Duodenal mucosa (tissue), 2 donors: ENCODE data around the gene TBATA.

Experiments
- H3K27ac ChIP-seq: one replicate; pipeline ENCODE4 v1.7.0; 2013; ENCODE audit warnings: low read depth, low read length
- H3K27me3 ChIP-seq, 2 donors: one replicate each; pipeline ENCODE4 v1.7.0; 2013; ENCODE audit warnings: low read length in 2 of 2, control low read depth in 1 of 2; ENCODE audit not compliant: insufficient read depth in 2 of 2, control insufficient read depth in 1 of 2
- H3K36me3 ChIP-seq, 2 donors: one replicate each; pipeline ENCODE4 v1.7.0; 2013; ENCODE audit warnings: low read length in 2 of 2, control low read depth in 1 of 2; ENCODE audit not compliant: insufficient read depth in 2 of 2, control insufficient read depth in 1 of 2
- H3K4me1 ChIP-seq, 2 donors: one replicate each; pipeline ENCODE4 v1.7.0; 2013; ENCODE audit warnings: low read length in 2 of 2, control low read depth in 1 of 2; ENCODE audit not compliant: insufficient read depth in 2 of 2, control insufficient read depth in 1 of 2
- H3K4me3 ChIP-seq, 2 donors: one replicate each; pipeline ENCODE4 v1.7.0; 2013; ENCODE audit warnings: low read length in 2 of 2, low read depth in 1 of 2
- H3K9ac ChIP-seq, 2 donors: one replicate each; pipeline ENCODE4 v1.7.0; 2013; ENCODE audit warnings: low read length in 2 of 2, low read depth in 1 of 2
- H3K9me3 ChIP-seq, 2 donors: one replicate each; pipeline ENCODE4 v1.7.0; 2013; ENCODE audit warnings: low read length in 2 of 2, control low read depth in 1 of 2; ENCODE audit not compliant: control insufficient read depth in 1 of 2

The TBATA gene

GRCh38 chr10:70791386-70792039, 6.3 kb upstream of the TBATA start:
- H3K36me3 ChIP-seq, result no peaks in the 10 kb centered on the region
- H3K4me3 ChIP-seq, result no peak overlapping the region
- H3K9ac ChIP-seq, result no peak overlapping the region
- H3K27ac ChIP-seq, result no peak overlapping the region
- no peaks in the 10 kb centered on the region for H3K9me3 ChIP-seq
- H3K4me1 ChIP-seq, result no peaks in the 10 kb centered on the region
- no peaks in the 10 kb centered on the region for H3K27me3 ChIP-seq

- no peak overlapping the region for H3K9ac ChIP-seq
- no peaks in the 10 kb centered on the region for H3K4me1 ChIP-seq
- no peaks in the 10 kb centered on the region for H3K9me3 ChIP-seq
- H3K27ac ChIP-seq, result no peak overlapping the region
- peaks cover 0 to 4% of the 10 kb centered on the region in 2 donors for H3K27me3 ChIP-seq
- H3K36me3 ChIP-seq, result no peaks in the 10 kb centered on the region
- H3K4me3 ChIP-seq, result no peak overlapping the region
Observed at GRCh38 chr10:70786799-70787415, 1.7 kb upstream of the TBATA start.

DNA sequence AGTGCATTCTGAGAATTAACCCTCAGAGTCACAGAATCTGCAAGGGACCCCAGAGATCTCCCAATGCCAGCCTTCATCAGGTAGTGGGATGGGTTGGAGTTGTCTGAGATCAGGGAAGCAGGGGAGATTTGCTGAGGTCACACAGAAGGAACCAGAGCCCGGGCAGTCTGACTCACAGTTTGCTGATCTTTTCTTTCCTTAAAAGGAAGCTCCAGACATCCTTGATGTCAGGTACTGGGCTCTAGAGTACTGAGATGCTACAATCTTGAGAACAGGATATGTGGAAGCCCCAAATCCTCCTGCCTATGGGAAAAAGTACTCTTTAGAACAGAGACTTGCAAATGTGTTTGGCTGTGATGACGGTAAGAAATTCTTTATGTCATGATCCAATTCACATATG, 706 bp downstream of the TBATA start:
- Histone ChIP-seq H3K4me3 (no peak overlapping the region), H3K36me3 (no peaks in the 10 kb centered on the region), H3K27me3 (peaks cover 0 to 4% of the 10 kb centered on the region in 2 donors), H3K27ac (no peak overlapping the region), H3K9me3 (no peaks in the 10 kb centered on the region), H3K9ac (no peak overlapping the region), H3K4me1 (no peaks in the 10 kb centered on the region)

- H3K27ac ChIP-seq, result no peak overlapping the region
- H3K9me3 ChIP-seq, result no peaks in the 10 kb centered on the region
- no peak overlapping the region for H3K4me3 ChIP-seq
- H3K36me3 ChIP-seq, result no peaks in the 10 kb centered on the region
- peaks cover 0 to 4% of the 10 kb centered on the region in 2 donors for H3K27me3 ChIP-seq
- H3K4me1 ChIP-seq, result no peaks in the 10 kb centered on the region
- no peak overlapping the region for H3K9ac ChIP-seq
Observed at GRCh38 chr10:70784016-70784415, 1.2 kb downstream of the TBATA start.

DNA sequence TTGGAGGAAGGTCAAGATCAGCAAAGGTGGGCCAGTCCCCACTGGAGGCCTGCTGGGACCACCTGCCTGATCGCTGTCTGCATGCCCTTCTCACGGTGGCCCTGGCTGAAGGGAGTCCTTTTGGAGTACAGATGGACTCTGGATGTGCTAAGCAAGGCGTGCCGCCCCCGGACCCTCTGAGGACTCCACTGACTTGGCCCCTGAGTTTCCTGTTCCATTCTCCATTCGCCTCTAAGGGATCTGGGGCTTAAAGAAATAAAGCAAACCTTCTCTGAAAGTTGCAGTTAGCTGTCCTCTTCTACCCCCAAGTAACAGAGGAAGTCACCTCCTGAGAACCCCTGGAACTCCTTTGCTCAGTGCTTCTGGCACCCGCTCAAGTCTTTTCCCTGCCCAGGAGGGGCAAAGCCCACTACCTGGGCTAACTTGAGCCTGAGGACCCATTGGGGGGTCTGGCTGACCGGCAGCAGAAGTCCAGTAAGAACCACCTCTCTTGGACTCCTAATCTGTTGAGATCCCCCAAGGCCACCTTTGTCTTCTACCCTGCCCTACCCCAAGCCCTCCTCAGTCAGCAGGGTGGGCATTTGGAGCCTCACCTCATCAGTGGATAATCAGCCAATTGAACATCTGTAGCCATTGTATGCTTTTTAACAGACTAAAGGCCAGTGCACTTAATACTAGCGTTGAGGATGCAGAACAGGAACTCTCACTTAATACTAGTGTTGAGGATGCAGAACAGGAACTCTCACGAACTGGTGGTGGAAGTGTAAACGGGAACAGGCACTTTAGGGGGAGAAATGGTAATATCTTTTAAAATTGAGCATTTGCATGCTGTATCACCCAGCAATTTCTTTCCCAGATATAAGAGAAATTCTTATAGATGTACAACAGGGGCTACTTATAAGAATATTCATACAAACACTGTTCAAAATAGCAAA, 2.2 kb downstream of the TBATA start:
- H3K36me3 ChIP-seq, result no peaks in the 10 kb centered on the region
- no peaks in the 10 kb centered on the region for H3K4me1 ChIP-seq
- no peak overlapping the region for H3K9ac ChIP-seq

GRCh38 chr10:70782086-70782745, 3.0 kb downstream of the TBATA start:
- no peak overlapping the region for H3K27ac ChIP-seq
- H3K9ac ChIP-seq, result no peak overlapping the region
- H3K27me3 ChIP-seq, result peaks cover 0 to 4% of the 10 kb centered on the region in 2 donors
- H3K4me1 ChIP-seq, result no peaks in the 10 kb centered on the region
- H3K36me3 ChIP-seq, result no peaks in the 10 kb centered on the region
- H3K9me3 ChIP-seq, result no peaks in the 10 kb centered on the region
- no peak overlapping the region for H3K4me3 ChIP-seq

More for the DNA sequence above, 2.2 kb downstream of the TBATA start:
- Histone ChIP-seq H3K4me3 (no peak overlapping the region), H3K9me3 (no peaks in the 10 kb centered on the region), H3K27ac (no peak overlapping the region), H3K27me3 (peaks cover 0 to 4% of the 10 kb centered on the region in 2 donors)

- Histone ChIP-seq H3K27ac (no peak overlapping the region), H3K4me3 (no peak overlapping the region), H3K36me3 (no peaks in the 10 kb centered on the region), H3K9ac (no peak overlapping the region), H3K4me1 (no peaks in the 10 kb centered on the region), H3K9me3 (no peaks in the 10 kb centered on the region), H3K27me3 (peaks cover 0 to 4% of the 10 kb centered on the region in 2 donors)
Observed at GRCh38 chr10:70781461-70782051, 3.6 kb downstream of the TBATA start.

DNA sequence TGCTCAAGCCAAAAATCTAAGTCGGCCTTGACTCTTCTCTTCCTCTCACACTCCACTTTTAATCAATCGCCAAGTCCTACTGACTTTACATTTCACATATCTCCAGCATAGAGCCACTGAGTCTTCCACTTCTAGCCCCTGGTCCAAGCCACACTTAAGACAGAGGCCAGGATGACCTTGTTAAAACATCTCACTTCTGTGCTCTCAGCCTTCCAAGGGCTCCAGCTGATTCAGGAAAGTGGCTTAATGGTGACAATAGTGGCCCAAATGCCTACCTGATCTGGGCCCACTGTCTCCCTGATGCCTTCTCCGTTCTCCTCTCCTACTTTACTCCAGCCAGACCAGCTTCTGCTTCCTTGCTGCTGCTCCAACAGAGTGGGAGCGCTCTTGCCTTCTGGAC, 4.4 kb downstream of the TBATA start:
- peaks cover 0 to 4% of the 10 kb centered on the region in 2 donors for H3K27me3 ChIP-seq

GRCh38 chr10:70780370-70780760, 4.8 kb downstream of the TBATA start:
- Histone ChIP-seq H3K9me3 (no peaks in the 10 kb centered on the region), H3K4me1 (no peaks in the 10 kb centered on the region), H3K9ac (no peak overlapping the region), H3K36me3 (no peaks in the 10 kb centered on the region), H3K27me3 (peaks cover 0 to 4% of the 10 kb centered on the region in 2 donors), H3K27ac (no peak overlapping the region), H3K4me3 (no peak overlapping the region)

More for the DNA sequence above, 4.4 kb downstream of the TBATA start:
- H3K27ac ChIP-seq, result no peak overlapping the region
- no peak overlapping the region for H3K4me3 ChIP-seq
- no peaks in the 10 kb centered on the region for H3K9me3 ChIP-seq
- H3K9ac ChIP-seq, result no peak overlapping the region
- no peaks in the 10 kb centered on the region for H3K36me3 ChIP-seq
- H3K4me1 ChIP-seq, result no peaks in the 10 kb centered on the region
